Measurements from ENCODE around the gene FXYD5. TPM values are rescaled to one million over a fixed set of nuclear protein-coding genes. Genes with fewer than 3 reads are reported as not detected.

FXYD5 gene
- total and polyA plus RNA-seq, 4 donors, result 2.2 to 22.0 (median 7.3) TPM

GRCh38 chr19:35105047-35105410 is 49.5 kb upstream of the FXYD5 start (continued):
- no peak for TF ChIP-seq RXRA (IDR thresholded peaks at IDR 0.05)
- no peak for TF ChIP-seq FOXA1 (IDR thresholded peaks at IDR 0.05)
- no peak for TF ChIP-seq NR2F2 (IDR thresholded peaks at IDR 0.05)
- no peak for TF ChIP-seq ATF3 (IDR thresholded peaks at IDR 0.05)
- no peak for TF ChIP-seq JUND (IDR thresholded peaks at IDR 0.05)
- no peak for TF ChIP-seq RAD21 (IDR thresholded peaks at IDR 0.05)

GRCh38 chr19:35105411-35106290 is 48.9 kb upstream of the FXYD5 start:
- DNase-seq (ENCODE audit: low spot score), result no peak
- WGBS, result 86% methylated on average over 30 of the region's 30 CpGs
- Histone ChIP-seq H3K9ac (ENCODE audit: low read depth in 1 of 2, low read length in 2 of 2) (no peak overlapping the region), H3K4me1 (ENCODE audit: control insufficient read depth in 4 of 4, insufficient read depth in 4 of 4, low read length in 3 of 4) (no peaks in the 10 kb centered on the region), H3K27me3 (ENCODE audit: control insufficient read depth in 4 of 4, insufficient read depth in 4 of 4, low read length in 3 of 4) (no peaks in the 10 kb centered on the region), H3K9me3 (ENCODE audit: control insufficient read depth in 4 of 4, low read length in 3 of 4) (no peaks in the 10 kb centered on the region), H3K27ac (ENCODE audit: low read depth in 1 of 2, low read length in 2 of 2) (no peak overlapping the region), H3K36me3 (ENCODE audit: control insufficient read depth in 4 of 4, insufficient read depth in 3 of 4, low read depth in 1 of 4, low read length in 3 of 4) (no peaks in the 10 kb centered on the region), H3K4me3 (ENCODE audit: low read depth in 1 of 3, low read length in 3 of 3) (no peak overlapping the region)
- no peak for TF ChIP-seq RAD21 (IDR thresholded peaks at IDR 0.05)
- no peak for TF ChIP-seq ATF3 (IDR thresholded peaks at IDR 0.05)
- no peak for TF ChIP-seq GABPA (IDR thresholded peaks at IDR 0.05 in 1 of 2, conservative IDR thresholded peaks at IDR 0.05 in 1 of 2)
- no peak for TF ChIP-seq RXRA (IDR thresholded peaks at IDR 0.05)
- TF ChIP-seq CTCF (IDR thresholded peaks at IDR 0.05; ENCODE audit: low read depth, low read length, missing input control), result no peak
- TF ChIP-seq NR2F2 (IDR thresholded peaks at IDR 0.05), result no peak
- TF ChIP-seq FOXA2 (IDR thresholded peaks at IDR 0.05), result no peak
- TF ChIP-seq JUND (IDR thresholded peaks at IDR 0.05), result no peak
- TF ChIP-seq, protein P1, sequence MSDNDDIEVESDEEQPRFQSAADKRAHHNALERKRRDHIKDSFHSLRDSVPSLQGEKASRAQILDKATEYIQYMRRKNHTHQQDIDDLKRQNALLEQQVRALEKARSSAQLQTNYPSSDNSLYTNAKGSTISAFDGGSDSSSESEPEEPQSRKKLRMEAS (IDR thresholded peaks at IDR 0.05), result no peak
- TF ChIP-seq FOXA1 (IDR thresholded peaks at IDR 0.05), result no peak
- TF ChIP-seq YY1 (IDR thresholded peaks at IDR 0.05), result no peak

- Histone ChIP-seq H3K4me3 (ENCODE audit: low read depth in 1 of 3, low read length in 3 of 3) (no peak overlapping the region), H3K27me3 (ENCODE audit: control insufficient read depth in 4 of 4, insufficient read depth in 4 of 4, low read length in 3 of 4) (no peaks in the 10 kb centered on the region), H3K36me3 (ENCODE audit: control insufficient read depth in 4 of 4, insufficient read depth in 3 of 4, low read depth in 1 of 4, low read length in 3 of 4) (no peaks in the 10 kb centered on the region), H3K9ac (ENCODE audit: low read depth in 1 of 2, low read length in 2 of 2) (no peak overlapping the region), H3K9me3 (ENCODE audit: control insufficient read depth in 4 of 4, low read length in 3 of 4) (no peaks in the 10 kb centered on the region), H3K4me1 (ENCODE audit: control insufficient read depth in 4 of 4, insufficient read depth in 4 of 4, low read length in 3 of 4) (no peaks in the 10 kb centered on the region), H3K27ac (ENCODE audit: low read depth in 1 of 2, low read length in 2 of 2) (no peak overlapping the region)
- 95% methylated on average over 9 of the region's 9 CpGs for WGBS
- TF ChIP-seq FOXA2 (IDR thresholded peaks at IDR 0.05) (no peak), REST (IDR thresholded peaks at IDR 0.05) (no peak), FOXA1 (IDR thresholded peaks at IDR 0.05) (no peak), ATF3 (IDR thresholded peaks at IDR 0.05) (no peak), EGR1 (IDR thresholded peaks at IDR 0.05; ENCODE audit: low read depth in 2 of 2) (no peak), RXRA (IDR thresholded peaks at IDR 0.05) (no peak), RAD21 (IDR thresholded peaks at IDR 0.05) (no peak), JUND (IDR thresholded peaks at IDR 0.05) (no peak), HNF4A (conservative IDR thresholded peaks at IDR 0.05) (no peak), YY1 (IDR thresholded peaks at IDR 0.05) (no peak)
- TF ChIP-seq, protein P2, sequence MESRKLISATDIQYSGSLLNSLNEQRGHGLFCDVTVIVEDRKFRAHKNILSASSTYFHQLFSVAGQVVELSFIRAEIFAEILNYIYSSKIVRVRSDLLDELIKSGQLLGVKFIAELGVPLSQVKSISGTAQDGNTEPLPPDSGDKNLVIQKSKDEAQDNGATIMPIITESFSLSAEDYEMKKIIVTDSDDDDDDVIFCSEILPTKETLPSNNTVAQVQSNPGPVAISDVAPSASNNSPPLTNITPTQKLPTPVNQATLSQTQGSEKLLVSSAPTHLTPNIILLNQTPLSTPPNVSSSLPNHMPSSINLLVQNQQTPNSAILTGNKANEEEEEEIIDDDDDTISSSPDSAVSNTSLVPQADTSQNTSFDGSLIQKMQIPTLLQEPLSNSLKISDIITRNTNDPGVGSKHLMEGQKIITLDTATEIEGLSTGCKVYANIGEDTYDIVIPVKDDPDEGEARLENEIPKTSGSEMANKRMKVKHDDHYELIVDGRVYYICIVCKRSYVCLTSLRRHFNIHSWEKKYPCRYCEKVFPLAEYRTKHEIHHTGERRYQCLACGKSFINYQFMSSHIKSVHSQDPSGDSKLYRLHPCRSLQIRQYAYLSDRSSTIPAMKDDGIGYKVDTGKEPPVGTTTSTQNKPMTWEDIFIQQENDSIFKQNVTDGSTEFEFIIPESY (IDR thresholded peaks at IDR 0.05), result no peak
- no peak for DNase-seq (ENCODE audit: low spot score)
Observed at GRCh38 chr19:35106291-35106583, 48.3 kb upstream of the FXYD5 start.

Data from liver (tissue), 9 donors.